SK-N-SH treated with all-trans-retinoic acid at 6 μM for 48 hours (cell line): ENCODE measurements around the gene PLA2R1.

Experiments
- ATAC-seq: fragments of 200-7000 bp; cut with Tn5 transposase; 3 replicates; pipeline ENCODE4 v1.9.1; 2020; ENCODE audit warnings: mild to moderate bottlenecking, moderate library complexity
- ARNTL ChIP-seq: fragments of 450-650 bp; formaldehyde crosslinking; IDR thresholded peaks from 2 replicates; pipeline ENCODE4 v1.5.0; 2020; ENCODE audit warnings: low read depth, mild to moderate bottlenecking, moderate library complexity, borderline replicate concordance
- BACH2 ChIP-seq: fragments of 250-450 bp; sonication (Bioruptor Pico); IDR thresholded peaks from 2 replicates; pipeline ENCODE4 v1.9.0; 2021; ENCODE audit warnings: mild to moderate bottlenecking, borderline replicate concordance
- CSDC2 ChIP-seq: fragments of 250-450 bp; sonication (Bioruptor Pico); IDR thresholded peaks from 2 replicates; pipeline ENCODE4 v1.5.0; 2020; ENCODE audit warnings: mild to moderate bottlenecking, moderate library complexity
- ESRRG ChIP-seq: fragments of 250-450 bp; sonication (Bioruptor Pico); IDR thresholded peaks from 2 replicates; pipeline ENCODE4 v1.6.1; 2021; ENCODE audit warnings: mild to moderate bottlenecking
- GLIS3 ChIP-seq: fragments of 250-450 bp; sonication (Bioruptor Pico); IDR thresholded peaks from 2 replicates; pipeline ENCODE4 v1.5.0; 2020; ENCODE audit warnings: mild to moderate bottlenecking, moderate library complexity
- ISL1 ChIP-seq: fragments of 250-450 bp; sonication (Bioruptor Pico); IDR thresholded peaks from 2 replicates; pipeline ENCODE4 v2.1.2; 2022; ENCODE audit warnings: mild to moderate bottlenecking, moderate library complexity
- OSR1 ChIP-seq: fragments of 250-450 bp; sonication (Bioruptor Pico); IDR thresholded peaks from 2 replicates; pipeline ENCODE4 v1.8.0; 2022; ENCODE audit warnings: moderate library complexity, mild to moderate bottlenecking, inconsistent platforms
- PPARA ChIP-seq: fragments of 250-450 bp; sonication (Bioruptor Pico); IDR thresholded peaks from 2 replicates; pipeline ENCODE4 v1.5.0; 2020; ENCODE audit warnings: mild to moderate bottlenecking, borderline replicate concordance
- RARB ChIP-seq: fragments of 250-450 bp; sonication (Bioruptor Pico); IDR thresholded peaks from 2 replicates; pipeline ENCODE4 v1.8.0; 2021; ENCODE audit warnings: mild to moderate bottlenecking, moderate library complexity
- SNAI2 ChIP-seq: fragments of 250-450 bp; sonication (Bioruptor Pico); IDR thresholded peaks from 2 replicates; pipeline ENCODE4 v1.5.0; 2020; ENCODE audit warnings: mild to moderate bottlenecking, moderate library complexity
- TCF4 ChIP-seq: fragments of 250-450 bp; sonication (Bioruptor Pico); IDR thresholded peaks from 2 replicates; pipeline ENCODE4 v1.8.0; 2021; ENCODE audit warnings: mild to moderate bottlenecking, moderate library complexity, borderline replicate concordance
- TOX ChIP-seq: fragments of 250-450 bp; sonication (Bioruptor Pico); IDR thresholded peaks from 2 replicates; pipeline ENCODE4 v1.8.0; 2021; ENCODE audit warnings: mild to moderate bottlenecking, moderate library complexity, borderline replicate concordance
- ZC3H10 ChIP-seq: fragments of 250-450 bp; sonication (Bioruptor Pico); IDR thresholded peaks from 2 replicates; pipeline ENCODE4 v1.5.1; 2021; ENCODE audit warnings: mild to moderate bottlenecking, moderate library complexity
- ZFP3 ChIP-seq: fragments of 250-450 bp; sonication (Bioruptor Pico); IDR thresholded peaks from 2 replicates; pipeline ENCODE4 v1.5.0; 2020; ENCODE audit warnings: mild to moderate bottlenecking, moderate library complexity
- ZFP30 ChIP-seq: fragments of 450-650 bp; formaldehyde crosslinking; IDR thresholded peaks from 2 replicates; pipeline ENCODE4 v1.5.0; 2022; ENCODE audit warnings: mild to moderate bottlenecking, moderate library complexity
- ZNF565 ChIP-seq: fragments of 450-650 bp; formaldehyde crosslinking; conservative IDR thresholded peaks from 2 replicates; pipeline ENCODE4 v1.5.0; 2020; ENCODE audit warnings: low read depth, mild to moderate bottlenecking, moderate library complexity
- ZNF70 ChIP-seq: fragments of 450-650 bp; formaldehyde crosslinking; IDR thresholded peaks from 2 replicates; pipeline ENCODE4 v1.5.0; 2020; ENCODE audit warnings: mild to moderate bottlenecking, moderate library complexity
- ZNF8 ChIP-seq: fragments of 450-650 bp; formaldehyde crosslinking; IDR thresholded peaks from 2 replicates; pipeline ENCODE4 v1.5.0; 2020; ENCODE audit warnings: mild to moderate bottlenecking, moderate library complexity
- TF ChIP-seq, protein P1 (sequence below): fragments of 250-450 bp; sonication (Bioruptor Pico); IDR thresholded peaks from 2 replicates; pipeline ENCODE4 v1.5.0; 2020; ENCODE audit warnings: mild to moderate bottlenecking, moderate library complexity
- TF ChIP-seq, protein P2 (sequence below): fragments of 250-450 bp; sonication (Bioruptor Pico); IDR thresholded peaks from 2 replicates; pipeline ENCODE4 v1.8.0; 2020; ENCODE audit warnings: mild to moderate bottlenecking, moderate library complexity, borderline replicate concordance
- TF ChIP-seq, protein P3 (sequence below): fragments of 250-450 bp; sonication (Bioruptor Pico); IDR thresholded peaks from 2 replicates; pipeline ENCODE4 v1.5.1; 2020; ENCODE audit warnings: low read depth, mild to moderate bottlenecking, moderate library complexity
- TF ChIP-seq, protein P4 (sequence below): fragments of 250-450 bp; sonication (Bioruptor Pico); IDR thresholded peaks from 2 replicates; pipeline ENCODE4 v1.5.1; 2021; ENCODE audit warnings: mild to moderate bottlenecking, moderate library complexity
- TF ChIP-seq, protein P5 (sequence below): fragments of 250-450 bp; sonication (Bioruptor Pico); IDR thresholded peaks from 2 replicates; pipeline ENCODE4 v1.8.0; 2021; ENCODE audit warnings: low read depth, mild to moderate bottlenecking, moderate library complexity, borderline replicate concordance

PLA2R1 gene

DNA sequence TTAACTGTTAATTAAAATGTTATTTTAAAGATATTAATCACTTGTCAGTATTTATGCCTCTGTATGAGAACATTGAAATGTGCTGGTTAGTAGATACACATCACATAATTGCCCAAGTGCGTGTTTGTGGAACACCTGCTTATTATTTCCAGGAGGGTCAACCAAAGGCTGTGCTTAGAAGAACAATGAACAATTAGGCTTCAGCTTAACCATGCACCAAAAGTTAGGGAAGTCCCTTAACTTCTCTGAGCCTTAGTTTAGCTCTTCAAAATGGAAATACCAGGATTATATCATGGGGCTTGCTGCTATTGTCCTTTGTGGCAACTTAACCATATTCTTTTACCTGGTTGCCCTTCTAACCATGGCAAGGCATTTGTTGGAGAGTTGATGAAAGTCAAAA lies 43.0 kb upstream of the PLA2R1 start:
- ATAC-seq: no peak
- TF ChIP-seq, protein P1, sequence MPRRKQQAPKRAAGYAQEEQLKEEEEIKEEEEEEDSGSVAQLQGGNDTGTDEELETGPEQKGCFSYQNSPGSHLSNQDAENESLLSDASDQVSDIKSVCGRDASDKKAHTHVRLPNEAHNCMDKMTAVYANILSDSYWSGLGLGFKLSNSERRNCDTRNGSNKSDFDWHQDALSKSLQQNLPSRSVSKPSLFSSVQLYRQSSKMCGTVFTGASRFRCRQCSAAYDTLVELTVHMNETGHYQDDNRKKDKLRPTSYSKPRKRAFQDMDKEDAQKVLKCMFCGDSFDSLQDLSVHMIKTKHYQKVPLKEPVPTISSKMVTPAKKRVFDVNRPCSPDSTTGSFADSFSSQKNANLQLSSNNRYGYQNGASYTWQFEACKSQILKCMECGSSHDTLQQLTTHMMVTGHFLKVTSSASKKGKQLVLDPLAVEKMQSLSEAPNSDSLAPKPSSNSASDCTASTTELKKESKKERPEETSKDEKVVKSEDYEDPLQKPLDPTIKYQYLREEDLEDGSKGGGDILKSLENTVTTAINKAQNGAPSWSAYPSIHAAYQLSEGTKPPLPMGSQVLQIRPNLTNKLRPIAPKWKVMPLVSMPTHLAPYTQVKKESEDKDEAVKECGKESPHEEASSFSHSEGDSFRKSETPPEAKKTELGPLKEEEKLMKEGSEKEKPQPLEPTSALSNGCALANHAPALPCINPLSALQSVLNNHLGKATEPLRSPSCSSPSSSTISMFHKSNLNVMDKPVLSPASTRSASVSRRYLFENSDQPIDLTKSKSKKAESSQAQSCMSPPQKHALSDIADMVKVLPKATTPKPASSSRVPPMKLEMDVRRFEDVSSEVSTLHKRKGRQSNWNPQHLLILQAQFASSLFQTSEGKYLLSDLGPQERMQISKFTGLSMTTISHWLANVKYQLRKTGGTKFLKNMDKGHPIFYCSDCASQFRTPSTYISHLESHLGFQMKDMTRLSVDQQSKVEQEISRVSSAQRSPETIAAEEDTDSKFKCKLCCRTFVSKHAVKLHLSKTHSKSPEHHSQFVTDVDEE (CRISPR knock-in tag): no peak
- no peak for TF ChIP-seq OSR1 (CRISPR knock-in tag)
- TF ChIP-seq TCF4 (CRISPR knock-in tag): no peak
- TF ChIP-seq ARNTL (CRISPR knock-in tag): no peak
- no peak for TF ChIP-seq ZNF565 (CRISPR knock-in tag)

DNA sequence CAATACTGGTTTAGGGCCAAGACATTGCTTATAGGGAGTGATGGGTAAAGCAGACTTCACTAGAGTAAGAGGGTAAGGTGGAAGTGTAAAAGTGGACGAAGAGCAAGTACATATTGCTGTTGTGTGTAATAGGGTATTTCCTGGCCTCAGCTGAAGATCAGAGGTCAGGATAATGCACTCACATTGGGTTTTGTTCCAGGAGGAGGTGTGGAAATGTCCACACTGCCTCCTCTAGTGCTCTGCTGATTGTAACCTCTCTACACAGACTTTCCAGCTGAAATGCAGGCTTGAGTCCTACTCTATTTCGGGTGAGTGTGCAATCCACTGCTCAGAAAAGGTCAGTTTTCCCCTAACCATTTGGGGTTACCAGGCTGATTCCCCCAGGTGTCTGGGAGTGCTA lies 41.7 kb upstream of the PLA2R1 start:
- TF ChIP-seq, protein P2, sequence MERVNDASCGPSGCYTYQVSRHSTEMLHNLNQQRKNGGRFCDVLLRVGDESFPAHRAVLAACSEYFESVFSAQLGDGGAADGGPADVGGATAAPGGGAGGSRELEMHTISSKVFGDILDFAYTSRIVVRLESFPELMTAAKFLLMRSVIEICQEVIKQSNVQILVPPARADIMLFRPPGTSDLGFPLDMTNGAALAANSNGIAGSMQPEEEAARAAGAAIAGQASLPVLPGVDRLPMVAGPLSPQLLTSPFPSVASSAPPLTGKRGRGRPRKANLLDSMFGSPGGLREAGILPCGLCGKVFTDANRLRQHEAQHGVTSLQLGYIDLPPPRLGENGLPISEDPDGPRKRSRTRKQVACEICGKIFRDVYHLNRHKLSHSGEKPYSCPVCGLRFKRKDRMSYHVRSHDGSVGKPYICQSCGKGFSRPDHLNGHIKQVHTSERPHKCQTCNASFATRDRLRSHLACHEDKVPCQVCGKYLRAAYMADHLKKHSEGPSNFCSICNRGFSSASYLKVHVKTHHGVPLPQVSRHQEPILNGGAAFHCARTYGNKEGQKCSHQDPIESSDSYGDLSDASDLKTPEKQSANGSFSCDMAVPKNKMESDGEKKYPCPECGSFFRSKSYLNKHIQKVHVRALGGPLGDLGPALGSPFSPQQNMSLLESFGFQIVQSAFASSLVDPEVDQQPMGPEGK: no peak
- TF ChIP-seq ARNTL (CRISPR knock-in tag) (no peak), ZNF565 (CRISPR knock-in tag) (no peak), CSDC2 (CRISPR knock-in tag) (no peak), RARB (CRISPR knock-in tag) (no peak), ZNF70 (CRISPR knock-in tag) (no peak), BACH2 (CRISPR knock-in tag) (no peak), SNAI2 (CRISPR knock-in tag) (no peak), ESRRG (no peak), GLIS3 (CRISPR knock-in tag) (no peak), ZFP30 (CRISPR knock-in tag) (no peak), ZNF8 (CRISPR knock-in tag) (no peak), TOX (CRISPR knock-in tag) (no peak), PPARA (CRISPR knock-in tag) (no peak)
- TF ChIP-seq, protein P3, sequence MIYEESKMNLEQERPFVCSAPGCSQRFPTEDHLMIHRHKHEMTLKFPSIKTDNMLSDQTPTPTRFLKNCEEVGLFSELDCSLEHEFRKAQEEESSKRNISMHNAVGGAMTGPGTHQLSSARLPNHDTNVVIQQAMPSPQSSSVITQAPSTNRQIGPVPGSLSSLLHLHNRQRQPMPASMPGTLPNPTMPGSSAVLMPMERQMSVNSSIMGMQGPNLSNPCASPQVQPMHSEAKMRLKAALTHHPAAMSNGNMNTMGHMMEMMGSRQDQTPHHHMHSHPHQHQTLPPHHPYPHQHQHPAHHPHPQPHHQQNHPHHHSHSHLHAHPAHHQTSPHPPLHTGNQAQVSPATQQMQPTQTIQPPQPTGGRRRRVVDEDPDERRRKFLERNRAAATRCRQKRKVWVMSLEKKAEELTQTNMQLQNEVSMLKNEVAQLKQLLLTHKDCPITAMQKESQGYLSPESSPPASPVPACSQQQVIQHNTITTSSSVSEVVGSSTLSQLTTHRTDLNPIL: no peak
- TF ChIP-seq, protein P4, sequence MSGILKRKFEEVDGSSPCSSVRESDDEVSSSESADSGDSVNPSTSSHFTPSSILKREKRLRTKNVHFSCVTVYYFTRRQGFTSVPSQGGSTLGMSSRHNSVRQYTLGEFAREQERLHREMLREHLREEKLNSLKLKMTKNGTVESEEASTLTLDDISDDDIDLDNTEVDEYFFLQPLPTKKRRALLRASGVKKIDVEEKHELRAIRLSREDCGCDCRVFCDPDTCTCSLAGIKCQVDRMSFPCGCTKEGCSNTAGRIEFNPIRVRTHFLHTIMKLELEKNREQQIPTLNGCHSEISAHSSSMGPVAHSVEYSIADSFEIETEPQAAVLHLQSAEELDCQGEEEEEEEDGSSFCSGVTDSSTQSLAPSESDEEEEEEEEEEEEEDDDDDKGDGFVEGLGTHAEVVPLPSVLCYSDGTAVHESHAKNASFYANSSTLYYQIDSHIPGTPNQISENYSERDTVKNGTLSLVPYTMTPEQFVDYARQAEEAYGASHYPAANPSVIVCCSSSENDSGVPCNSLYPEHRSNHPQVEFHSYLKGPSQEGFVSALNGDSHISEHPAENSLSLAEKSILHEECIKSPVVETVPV: no peak
- TF ChIP-seq, protein P5, sequence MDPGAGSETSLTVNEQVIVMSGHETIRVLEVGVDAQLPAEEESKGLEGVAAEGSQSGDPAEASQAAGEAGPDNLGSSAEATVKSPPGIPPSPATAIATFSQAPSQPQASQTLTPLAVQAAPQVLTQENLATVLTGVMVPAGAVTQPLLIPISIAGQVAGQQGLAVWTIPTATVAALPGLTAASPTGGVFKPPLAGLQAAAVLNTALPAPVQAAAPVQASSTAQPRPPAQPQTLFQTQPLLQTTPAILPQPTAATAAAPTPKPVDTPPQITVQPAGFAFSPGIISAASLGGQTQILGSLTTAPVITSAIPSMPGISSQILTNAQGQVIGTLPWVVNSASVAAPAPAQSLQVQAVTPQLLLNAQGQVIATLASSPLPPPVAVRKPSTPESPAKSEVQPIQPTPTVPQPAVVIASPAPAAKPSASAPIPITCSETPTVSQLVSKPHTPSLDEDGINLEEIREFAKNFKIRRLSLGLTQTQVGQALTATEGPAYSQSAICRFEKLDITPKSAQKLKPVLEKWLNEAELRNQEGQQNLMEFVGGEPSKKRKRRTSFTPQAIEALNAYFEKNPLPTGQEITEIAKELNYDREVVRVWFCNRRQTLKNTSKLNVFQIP (CRISPR knock-in tag): no peak
- ATAC-seq: no peak; the same call in 2 of the 3 replicates

DNA sequence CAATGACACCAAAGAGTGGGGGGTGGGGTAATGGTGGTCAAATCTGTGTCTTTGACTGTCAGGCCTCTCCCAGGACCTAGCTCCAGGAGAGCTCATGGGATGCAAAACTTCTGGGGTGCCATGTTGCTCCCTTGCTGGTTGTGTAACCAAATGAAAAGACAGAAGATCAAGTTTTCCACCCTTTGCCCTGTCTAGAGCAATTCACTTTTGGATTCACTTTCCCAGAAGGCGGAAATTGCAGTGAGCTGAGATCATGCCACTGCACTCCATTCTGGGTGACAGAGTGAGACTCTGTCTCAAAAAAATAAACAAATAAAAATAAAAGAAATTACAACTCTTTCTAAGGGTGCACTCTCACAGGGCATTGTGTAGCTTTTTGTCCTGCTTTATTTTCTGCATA lies 34.9 kb upstream of the PLA2R1 start:
- no peak for ATAC-seq
- TF ChIP-seq, protein P3: no peak
- TF ChIP-seq ZC3H10 (CRISPR knock-in tag) (no peak), CSDC2 (CRISPR knock-in tag) (no peak), BACH2 (CRISPR knock-in tag) (no peak), ZFP30 (CRISPR knock-in tag) (no peak), GLIS3 (CRISPR knock-in tag) (no peak), RARB (CRISPR knock-in tag) (no peak), TCF4 (CRISPR knock-in tag) (no peak), ZNF70 (CRISPR knock-in tag) (no peak), ZFP3 (CRISPR knock-in tag) (no peak), ISL1 (no peak), SNAI2 (CRISPR knock-in tag) (no peak)
- TF ChIP-seq, protein P4: no peak
- TF ChIP-seq, protein P5 (CRISPR knock-in tag): no peak
